ENCODE data around the gene FXYD7.

The FXYD7 gene

GRCh38 chr19:35134601-35135242, 8.3 kb upstream of the FXYD7 start, which contains the start of gene LGI4:
LGI4 (minus strand) TSS chr19:35135059; CDS start chr19:35134680, 379 bp downstream.
- in situ Hi-C loops (cut with MboI; ENCODE audit: low pct_unique_long_range_greater_than_20kb, low sequenced_read_pairs, unreplicated experiment): no loop called here

GRCh38 chr19:35135389-35135909, 7.6 kb upstream of the FXYD7 start:
- peak; percentile 93 for DNase-seq (ENCODE audit: low spot score)
- in situ Hi-C loops (cut with MboI; ENCODE audit: low pct_unique_long_range_greater_than_20kb, low sequenced_read_pairs, unreplicated experiment): no loop called here
- TF ChIP-seq CTCF (IDR thresholded peaks at IDR 0.05; ENCODE audit: extremely low read depth, insufficient read depth, missing control alignments): peak; percentile 93

More at GRCh38 chr19:35134601-35135242, 8.3 kb upstream of the FXYD7 start, which contains the start of gene LGI4:
- TF ChIP-seq CTCF (IDR thresholded peaks at IDR 0.05; ENCODE audit: extremely low read depth, insufficient read depth, missing control alignments): no peak
- no peak for DNase-seq (ENCODE audit: low spot score)

GRCh38 chr19:35136231-35136630, 6.8 kb upstream of the FXYD7 start:
- in situ Hi-C loops (cut with MboI; ENCODE audit: low pct_unique_long_range_greater_than_20kb, low sequenced_read_pairs, unreplicated experiment): no loop called here
- DNase-seq (ENCODE audit: low spot score): no peak
- no peak for TF ChIP-seq CTCF (IDR thresholded peaks at IDR 0.05; ENCODE audit: extremely low read depth, insufficient read depth, missing control alignments)

- in situ Hi-C loops (cut with MboI; ENCODE audit: low pct_unique_long_range_greater_than_20kb, low sequenced_read_pairs, unreplicated experiment): no loop called here
Observed at GRCh38 chr19:35136977-35137702, 5.9 kb upstream of the FXYD7 start.

GRCh38 chr19:35138305-35138892, 4.7 kb upstream of the FXYD7 start, which contains the start of gene FXYD1:
FXYD1 (plus strand) TSS chr19:35138824; CDS start chr19:35140080, 1,256 bp downstream.
- in situ Hi-C loops (cut with MboI; ENCODE audit: low pct_unique_long_range_greater_than_20kb, low sequenced_read_pairs, unreplicated experiment): no loop called here
- TF ChIP-seq CTCF (IDR thresholded peaks at IDR 0.05; ENCODE audit: extremely low read depth, insufficient read depth, missing control alignments): no peak
- no peak for DNase-seq (ENCODE audit: low spot score)

More at GRCh38 chr19:35136977-35137702, 5.9 kb upstream of the FXYD7 start:
- DNase-seq (ENCODE audit: low spot score): no peak
- TF ChIP-seq CTCF (IDR thresholded peaks at IDR 0.05; ENCODE audit: extremely low read depth, insufficient read depth, missing control alignments): no peak

GRCh38 chr19:35140207-35140961, 2.7 kb upstream of the FXYD7 start:
- DNase-seq (ENCODE audit: low spot score): no peak
- in situ Hi-C loops (cut with MboI; ENCODE audit: low pct_unique_long_range_greater_than_20kb, low sequenced_read_pairs, unreplicated experiment): no loop called here
- no peak for TF ChIP-seq CTCF (IDR thresholded peaks at IDR 0.05; ENCODE audit: extremely low read depth, insufficient read depth, missing control alignments)

Data from GM13977 (cell line).